ENCODE data around the gene SRGAP3.

SRGAP3 gene

GRCh38 chr3:9061634-9062033 lies 187.8 kb downstream of the SRGAP3 start:
- H3K79me2 ChIP-seq (ENCODE audit: insufficient read depth, low read length), result no peaks in the 10 kb centered on the region
- H3K4me1 ChIP-seq (ENCODE audit: insufficient read depth, low read length, severe bottlenecking), result no peaks in the 10 kb centered on the region
- no peak overlapping the region for H3K4me3 ChIP-seq (ENCODE audit: low read depth, low read length, poor library complexity, severe bottlenecking)
- H3K27ac ChIP-seq (ENCODE audit: low read depth, low read length, poor library complexity, severe bottlenecking), result no peak overlapping the region
- no peaks in the 10 kb centered on the region for H3F3A ChIP-seq (ENCODE audit: insufficient read depth, low read length)
- no peak overlapping the region for H3K9ac ChIP-seq (ENCODE audit: low read length)
- H4K20me1 ChIP-seq (ENCODE audit: insufficient read depth, low read length), result no peaks in the 10 kb centered on the region
- H2AFZ ChIP-seq (ENCODE audit: low read length), result no peak overlapping the region
- 0 out of 2 replicates have a peak, but pooled peaks cover 2% of the 10 kb centered on the region for H3K9me3 ChIP-seq (ENCODE audit: low read length)
- TF ChIP-seq CTCF (IDR thresholded peaks at IDR 0.05; ENCODE audit: low read length) (no peak), EZH2 (IDR thresholded peaks at IDR 0.05; ENCODE audit: borderline replicate concordance, low read length) (no peak)
- peaks cover 3% of the 10 kb centered on the region; the same call in 1 of the 2 replicates for H3K27me3 ChIP-seq (ENCODE audit: insufficient read depth, low read length)
- no peak overlapping the region for H3K4me2 ChIP-seq (ENCODE audit: low read length)
- H3K9me2 ChIP-seq (ENCODE audit: low read depth, low read length), result no peaks in the 10 kb centered on the region
- H3K36me3 ChIP-seq (ENCODE audit: insufficient read depth, low read length), result no peaks in the 10 kb centered on the region; the same call in 1 of the 2 replicates

- Histone ChIP-seq H3K9me3 (ENCODE audit: low read length) (0 out of 2 replicates have a peak, but pooled peaks cover 2% of the 10 kb centered on the region), H3K9ac (ENCODE audit: low read length) (no peak overlapping the region), H3F3A (ENCODE audit: insufficient read depth, low read length) (no peaks in the 10 kb centered on the region), H3K79me2 (ENCODE audit: insufficient read depth, low read length) (no peaks in the 10 kb centered on the region), H3K27ac (ENCODE audit: low read depth, low read length, poor library complexity, severe bottlenecking) (no peak overlapping the region), H3K4me3 (ENCODE audit: low read depth, low read length, poor library complexity, severe bottlenecking) (no peak overlapping the region), H3K27me3 (ENCODE audit: insufficient read depth, low read length) (peaks cover 3% of the 10 kb centered on the region; the same call in 1 of the 2 replicates), H3K4me1 (ENCODE audit: insufficient read depth, low read length, severe bottlenecking) (no peaks in the 10 kb centered on the region), H3K9me2 (ENCODE audit: low read depth, low read length) (no peaks in the 10 kb centered on the region), H3K36me3 (ENCODE audit: insufficient read depth, low read length) (no peaks in the 10 kb centered on the region; the same call in 1 of the 2 replicates), H4K20me1 (ENCODE audit: insufficient read depth, low read length) (no peaks in the 10 kb centered on the region), H2AFZ (ENCODE audit: low read length) (no peak overlapping the region), H3K4me2 (ENCODE audit: low read length) (no peak overlapping the region)
- TF ChIP-seq CTCF (IDR thresholded peaks at IDR 0.05; ENCODE audit: low read length) (no peak), EZH2 (IDR thresholded peaks at IDR 0.05; ENCODE audit: borderline replicate concordance, low read length) (no peak)
Observed at GRCh38 chr3:9059489-9060400, 189.7 kb downstream of the SRGAP3 start.

- peaks cover 3% of the 10 kb centered on the region; the same call in 1 of the 2 replicates for H3K27me3 ChIP-seq (ENCODE audit: insufficient read depth, low read length)
- no peaks in the 10 kb centered on the region for H3K79me2 ChIP-seq (ENCODE audit: insufficient read depth, low read length)
- no peaks in the 10 kb centered on the region for H3K9me2 ChIP-seq (ENCODE audit: low read depth, low read length)
- H3K9ac ChIP-seq (ENCODE audit: low read length), result no peak overlapping the region
- no peaks in the 10 kb centered on the region for H3K4me1 ChIP-seq (ENCODE audit: insufficient read depth, low read length, severe bottlenecking)
- TF ChIP-seq EZH2 (IDR thresholded peaks at IDR 0.05; ENCODE audit: borderline replicate concordance, low read length) (no peak), CTCF (IDR thresholded peaks at IDR 0.05; ENCODE audit: low read length) (no peak)
- H3K4me3 ChIP-seq (ENCODE audit: low read depth, low read length, poor library complexity, severe bottlenecking), result no peak overlapping the region
- no peaks in the 10 kb centered on the region for H4K20me1 ChIP-seq (ENCODE audit: insufficient read depth, low read length)
- H3K9me3 ChIP-seq (ENCODE audit: low read length), result no peaks in the 10 kb centered on the region
- no peaks in the 10 kb centered on the region for H3F3A ChIP-seq (ENCODE audit: insufficient read depth, low read length)
- no peak overlapping the region for H3K27ac ChIP-seq (ENCODE audit: low read depth, low read length, poor library complexity, severe bottlenecking)
- H3K36me3 ChIP-seq (ENCODE audit: insufficient read depth, low read length), result no peaks in the 10 kb centered on the region
- no peak overlapping the region for H2AFZ ChIP-seq (ENCODE audit: low read length)
- H3K4me2 ChIP-seq (ENCODE audit: low read length), result no peak overlapping the region
Observed at GRCh38 chr3:9056581-9056980, 192.9 kb downstream of the SRGAP3 start.
